H1 (cell line): ENCODE results near the gene ZNF532. TPM values are rescaled to one million over a fixed set of nuclear protein-coding genes. Genes with fewer than 3 reads are reported as not detected.
A peak's percentile ranks its signal among the peaks of the same experiment; 100 is the strongest.

Experiments used
- ATF2 ChIP-seq: IDR thresholded peaks from 2 replicates; pipeline ENCODE4 v1.6.1; 2012; ENCODE audit warnings: low read length, inconsistent platforms
- CHD7 ChIP-seq: fragments of 300-600 bp; sonication (generic); IDR thresholded peaks from 2 replicates; pipeline ENCODE4 v1.7.1; 2012; ENCODE audit warnings: low read length, moderate library complexity, mild to moderate bottlenecking, inconsistent platforms; ENCODE audit not compliant: insufficient replicate concordance
- NANOG ChIP-seq: IDR thresholded peaks from 2 replicates; pipeline ENCODE4 v1.6.1; 2011; ENCODE audit warnings: low read length, low read depth, mild to moderate bottlenecking, inconsistent platforms; ENCODE audit not compliant: insufficient read depth, poor library complexity, severe bottlenecking
- POLR2A ChIP-seq, 2 experiments: IDR thresholded peaks; 1 replicate in 1 of 2; 2 replicates in 1 of 2; pipeline ENCODE4 v1.6.1; 2011; ENCODE audit warnings: low read depth in 2 of 2, low read length in 2 of 2, mild to moderate bottlenecking in 2 of 2; ENCODE audit errors: control extremely low read depth in 1 of 2
- SIRT6 ChIP-seq: IDR thresholded peaks from one replicate; pipeline ENCODE4 v1.7.1; 2012; ENCODE audit warnings: low read length, inconsistent platforms
- SP4 ChIP-seq: IDR thresholded peaks from 2 replicates; pipeline ENCODE4 v1.6.1; 2012; ENCODE audit warnings: low read length, inconsistent platforms
- YY1 ChIP-seq: IDR thresholded peaks from 2 replicates; pipeline ENCODE4 v1.6.1; 2011; ENCODE audit warnings: low read depth, mild to moderate bottlenecking, low read length
- polyA plus RNA-seq, 7 experiments: library from polyadenylated mRNA; depleted of rRNA in 3 of 7; stranded (reverse) in 5 of 7; unstranded in 2 of 7; fragments of >200 nt in 5 of 7; fragments of 200-250 nt in 2 of 7; gene quantifications; 1 replicate in 5 of 7; 2 replicates in 1 of 7; 4 replicates in 1 of 7; pipeline versions ENCODE4 v1.2.1 to v1.2.3, GENCODE V29; 2011 to 2013; ENCODE audit warnings: missing spikeins in 2 of 7, mixed read lengths in 2 of 7
- total RNA-seq: library from RNA; stranded (reverse); fragmentation: NEBNext Ultra II Directional; extraction: Animal tissue kit (Norgen Biotek cat#: 25700); gene quantifications from 2 replicates; pipeline ENCODE4 v1.2.1, GENCODE V29; 2021

The ZNF532 gene
- total and polyA plus RNA-seq, 2 of the 8 experiments (the other 6 are each of a cell fraction or from before 2014, with no cell fraction given), result 143 to 240 TPM

- peak; percentile 68 for TF ChIP-seq CHD7
- no peak for TF ChIP-seq SIRT6
- TF ChIP-seq ATF2, result no peak; the same call in 1 of the 2 replicates
- TF ChIP-seq POLR2A (IDR thresholded peaks at IDR 0.05; ENCODE audit: control extremely low read depth in 1 of 2, low read depth in 2 of 2, low read length in 2 of 2), result 0 out of 3 replicates have a peak, but pooled peaks of 1 of the 2 experiments have one; percentile 2
- TF ChIP-seq YY1, result peak; percentile 5; the same call in 1 of the 2 replicates
- TF ChIP-seq NANOG, result peak; percentile 13
- TF ChIP-seq SP4, result 0 out of 2 replicates have a peak, but pooled peaks have one; percentile 30
- TF ChIP-seq, all 59 proteins: peak for 5
These were observed 2.8 kb upstream of the ZNF532 start (continued) for GRCh38 chr18:58861861-58862301.
